ENCODE measurements around the gene ALX3.

DNA sequence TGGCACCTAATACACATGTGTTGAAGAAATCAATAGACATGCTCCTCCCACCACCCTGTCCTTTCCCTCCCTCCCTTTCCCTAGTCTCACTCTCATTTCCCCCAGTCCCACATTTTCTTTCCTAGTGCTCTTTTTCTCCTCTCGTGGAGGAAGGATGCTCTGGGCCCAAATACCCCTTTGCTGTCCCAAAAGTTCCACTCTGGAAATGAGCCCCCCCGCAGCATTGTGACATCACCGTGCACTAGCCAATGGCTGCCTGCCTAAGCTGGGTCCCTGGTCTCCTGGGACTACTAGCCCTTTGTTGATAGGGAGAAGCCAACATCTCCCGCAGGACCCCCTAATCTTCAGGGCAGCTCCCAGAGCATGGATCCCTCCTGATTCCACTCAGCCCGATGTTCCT is 41.7 kb upstream of the ALX3 start, which contains the start of gene UBL4B:
- TF ChIP-seq, protein P1, sequence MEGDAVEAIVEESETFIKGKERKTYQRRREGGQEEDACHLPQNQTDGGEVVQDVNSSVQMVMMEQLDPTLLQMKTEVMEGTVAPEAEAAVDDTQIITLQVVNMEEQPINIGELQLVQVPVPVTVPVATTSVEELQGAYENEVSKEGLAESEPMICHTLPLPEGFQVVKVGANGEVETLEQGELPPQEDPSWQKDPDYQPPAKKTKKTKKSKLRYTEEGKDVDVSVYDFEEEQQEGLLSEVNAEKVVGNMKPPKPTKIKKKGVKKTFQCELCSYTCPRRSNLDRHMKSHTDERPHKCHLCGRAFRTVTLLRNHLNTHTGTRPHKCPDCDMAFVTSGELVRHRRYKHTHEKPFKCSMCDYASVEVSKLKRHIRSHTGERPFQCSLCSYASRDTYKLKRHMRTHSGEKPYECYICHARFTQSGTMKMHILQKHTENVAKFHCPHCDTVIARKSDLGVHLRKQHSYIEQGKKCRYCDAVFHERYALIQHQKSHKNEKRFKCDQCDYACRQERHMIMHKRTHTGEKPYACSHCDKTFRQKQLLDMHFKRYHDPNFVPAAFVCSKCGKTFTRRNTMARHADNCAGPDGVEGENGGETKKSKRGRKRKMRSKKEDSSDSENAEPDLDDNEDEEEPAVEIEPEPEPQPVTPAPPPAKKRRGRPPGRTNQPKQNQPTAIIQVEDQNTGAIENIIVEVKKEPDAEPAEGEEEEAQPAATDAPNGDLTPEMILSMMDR (IDR thresholded peaks at IDR 0.05): no peak
- TF ChIP-seq POLR2A (IDR thresholded peaks at IDR 0.05): no peak

Measured in thyroid gland (tissue), 4 donors.